HepG2 (cell line): ENCODE measurements around the gene CASKIN1. TPM values are rescaled to one million over a fixed set of nuclear protein-coding genes. Genes with fewer than 3 reads are reported as not detected.

Source experiments
- ATAC-seq: fragments of 200-7000 bp; cut with Tn5 transposase; 3 replicates; pipeline ENCODE4 v1.9.1; 2020; ENCODE audit warnings: mild to moderate bottlenecking, moderate library complexity
- BruUV-seq: library from RNA; stranded (reverse); fragments of 400-500 nt; replicated peaks from 2 replicates; lab custom pipeline; 2021; lab: Mats Ljungman, UMichigan
- CTCF ChIA-PET: fragments of 300-600 bp; formaldehyde crosslinking; extraction: SDS; loops from one replicate; lab custom pipeline; 2021; ENCODE audit warnings: low total read pairs, inconsistent platforms, low intra/inter-chr PET ratio; lab: Yijun Ruan, JAX
- POLR2A ChIA-PET: fragments of 350-600 bp; sonication (Branson Sonifier 250); formaldehyde crosslinking; loops from one replicate; lab custom pipeline; 2020; ENCODE audit warnings: antibody characterized with exemption, inconsistent platforms; lab: Yijun Ruan, JAX
- DNase-seq: peaks from one replicate; pipeline ENCODE4 v3.0.0-alpha.2; 2015; ENCODE audit warnings: low spot score
- FAIRE-seq: peaks from 3 replicates; lab custom pipeline; 2011; peaks lifted over from hg19 to GRCh38; lab: Jason Lieb, UNC
- H2AFZ ChIP-seq: one replicate; pipeline ENCODE4 v1.6.1; 2011; ENCODE audit warnings: low read length, inconsistent platforms
- H3K27ac ChIP-seq: fragments of 300-600 bp; 3 replicates; pipeline ENCODE4 v1.8.0; 2011; ENCODE audit warnings: mixed run types, mild to moderate bottlenecking, mixed read lengths, low read length, inconsistent platforms; ENCODE audit not compliant: insufficient read depth; ENCODE audit errors: extremely low read length
- H3K27me3 ChIP-seq, 2 experiments: fragments of 200-600 bp in 1 of 2; 2 replicates in 1 of 2; 3 replicates in 1 of 2; pipeline versions ENCODE4 v1.6.0 to v1.8.0; 2011; ENCODE audit warnings: low read length in 2 of 2, mild to moderate bottlenecking in 2 of 2, moderate library complexity in 2 of 2, inconsistent platforms in 1 of 2; ENCODE audit not compliant: insufficient read depth in 2 of 2, control insufficient read depth in 1 of 2
- H3K36me3 ChIP-seq, 2 experiments: fragments of 200-600 bp in 1 of 2; replicated peaks in 1 of 2; 2 replicates in 1 of 2; 3 replicates in 1 of 2; pipeline versions ENCODE4 v1.5.1 to v1.8.0; 2011; ENCODE audit warnings: low read length in 2 of 2, inconsistent platforms in 1 of 2; ENCODE audit not compliant: insufficient read depth in 2 of 2, control insufficient read depth in 1 of 2
- H3K4me1 ChIP-seq: 2 replicates; pipeline ENCODE4 v1.5.1; 2012; ENCODE audit warnings: low read length, inconsistent platforms; ENCODE audit not compliant: insufficient read depth
- H3K4me2 ChIP-seq: 2 replicates; pipeline ENCODE4 v1.6.0; 2011; ENCODE audit warnings: low read depth, low read length, inconsistent platforms
- H3K4me3 ChIP-seq, 3 experiments: fragments of 200-600 bp in 1 of 3; sonication (generic), shearing (Covaris generic) in 1 of 3; replicated peaks in 1 of 3; 2 replicates each; pipeline ENCODE4 v1.5.1; 2011 to 2016; ENCODE audit warnings: low read length in 3 of 3, inconsistent platforms in 2 of 3, low read depth in 2 of 3, mild to moderate bottlenecking in 2 of 3, control low read depth in 1 of 3, mixed read lengths in 1 of 3; ENCODE audit not compliant: insufficient read depth in 1 of 3
- H3K79me2 ChIP-seq: one replicate; pipeline ENCODE4 v1.6.1; 2011; ENCODE audit warnings: low read length, inconsistent platforms; ENCODE audit not compliant: insufficient read depth
- H3K9ac ChIP-seq: 2 replicates; pipeline ENCODE4 v1.6.0; 2011; ENCODE audit warnings: mild to moderate bottlenecking, low read depth, low read length, inconsistent platforms; ENCODE audit not compliant: insufficient read depth
- H3K9me3 ChIP-seq: 2 replicates; pipeline ENCODE4 v1.5.1; 2012; ENCODE audit warnings: mild to moderate bottlenecking, low read length
- H4K20me1 ChIP-seq: 2 replicates; pipeline ENCODE4 v1.6.0; 2011; ENCODE audit warnings: inconsistent platforms, mild to moderate bottlenecking, low read length, moderate library complexity; ENCODE audit not compliant: insufficient read depth
- MAFK ChIP-seq, 2 experiments: IDR thresholded peaks in 1 of 2; conservative IDR thresholded peaks in 1 of 2; 2 replicates each; pipeline ENCODE4 v1.6.1; 2011; ENCODE audit warnings: improper control_type of control experiment in 2 of 2, low read length in 2 of 2
- NONO ChIP-seq, 2 experiments: fragments of 450-650 bp in 1 of 2; sonication (generic) in 1 of 2; formaldehyde crosslinking in 1 of 2; IDR thresholded peaks in 1 of 2; conservative IDR thresholded peaks in 1 of 2; 2 replicates each; pipeline versions ENCODE4 v1.6.1 to v1.8.0; 2017 to 2022; ENCODE audit warnings: mild to moderate bottlenecking in 1 of 2, missing genetic modification reagents in 1 of 2, moderate library complexity in 1 of 2
- PHB2 ChIP-seq: fragments of 450-650 bp; IDR thresholded peaks from 2 replicates; pipeline ENCODE4 v1.6.1; 2018; ENCODE audit not compliant: partially characterized antibody
- POLR2A ChIP-seq, 2 experiments: IDR thresholded peaks; 2 replicates each; pipeline ENCODE4 v1.6.1; 2011; ENCODE audit warnings: low read depth in 2 of 2, low read length in 2 of 2, mild to moderate bottlenecking in 1 of 2, moderate library complexity in 1 of 2; ENCODE audit not compliant: insufficient read depth in 1 of 2
- SRSF4 ChIP-seq: fragments of 200-400 bp; formaldehyde crosslinking; IDR thresholded peaks from one replicate; pipeline ENCODE4 v1.6.1; 2018; ENCODE audit warnings: mild to moderate bottlenecking, low read depth, low read length, moderate library complexity; ENCODE audit not compliant: poor library complexity, severe bottlenecking
- ZEB1 ChIP-seq: IDR thresholded peaks from 2 replicates; pipeline ENCODE4 v1.6.1; 2012; ENCODE audit warnings: mild to moderate bottlenecking, low read depth, inconsistent platforms; ENCODE audit not compliant: insufficient replicate concordance
- ZNF12 ChIP-seq: sonication (generic); formaldehyde crosslinking; IDR thresholded peaks from 2 replicates; pipeline ENCODE4 v1.5.0; 2020; ENCODE audit warnings: missing genetic modification reagents
- ZNF138 ChIP-seq: sonication (generic); formaldehyde crosslinking; IDR thresholded peaks from 2 replicates; pipeline ENCODE4 v1.5.0; 2020; ENCODE audit warnings: mild to moderate bottlenecking, low read depth, missing genetic modification reagents
- ZNF207 ChIP-seq: fragments of 450-650 bp; IDR thresholded peaks from 2 replicates; pipeline ENCODE4 v1.6.1; 2016; ENCODE audit warnings: antibody characterized with exemption, borderline replicate concordance
- ZNF274 ChIP-seq: sonication (generic); formaldehyde crosslinking; IDR thresholded peaks from 2 replicates; pipeline ENCODE4 v1.5.1; 2020; ENCODE audit warnings: mild to moderate bottlenecking, missing genetic modification reagents
- ZNF430 ChIP-seq: sonication (generic); formaldehyde crosslinking; IDR thresholded peaks from 2 replicates; pipeline ENCODE4 v1.9.0; 2021; ENCODE audit warnings: mild to moderate bottlenecking, missing genetic modification reagents
- ZNF512 ChIP-seq: sonication (generic); formaldehyde crosslinking; IDR thresholded peaks from 2 replicates; pipeline ENCODE4 v1.4.0; 2020; ENCODE audit warnings: mild to moderate bottlenecking, missing genetic modification reagents
- ZNF773 ChIP-seq: sonication (generic); formaldehyde crosslinking; IDR thresholded peaks from 2 replicates; pipeline ENCODE4 v1.4.0; 2020; ENCODE audit warnings: missing genetic modification reagents, borderline replicate concordance
- ZNF777 ChIP-seq: sonication (generic); formaldehyde crosslinking; IDR thresholded peaks from 2 replicates; pipeline ENCODE4 v1.4.0; 2020; ENCODE audit warnings: missing genetic modification reagents
- WGBS: methylation state at CpG from one replicate; pipeline ENCODE4 v1.1.6; 2017; ENCODE audit warnings: low lambda C conversion rate; 5-methylcytosine and 5-hydroxymethylcytosine counted together
- in situ Hi-C: cut with HindIII; loops from 2 replicates; pipeline ENCODE4 v1.10.0; 2017; ENCODE audit warnings: low pct_unique_long_range_greater_than_20kb; ENCODE audit not compliant: extremely low pct_ligation_motif_present
- intact Hi-C: fragments of 100-400 bp; cut with micrococcal nuclease; formaldehyde crosslinking; loops from one replicate; pipeline ENCODE4 v1.10.0; 2022; ENCODE audit not compliant: unreplicated experiment
- polyA plus RNA-seq, 8 experiments: library from polyadenylated mRNA; depleted of rRNA in 3 of 8; stranded (reverse) in 7 of 8; unstranded in 1 of 8; fragments of >200 nt; fragmentation: Illumina TruSeq in 4 of 8; extraction: Trizol in 4 of 8; gene quantifications; 2 replicates each; pipeline versions ENCODE4 v1.2.1 to v1.2.3, GENCODE V29; 2011 to 2016; ENCODE audit warnings: low read depth in 4 of 8, missing spikeins in 1 of 8, mixed read lengths in 1 of 8; ENCODE audit not compliant: insufficient read depth in 1 of 8
- total RNA-seq, 5 experiments: library from RNA; depleted of rRNA; stranded (reverse); fragments of >200 nt; fragmentation: Illumina TruSeq; extraction: Trizol; gene quantifications; 2 replicates each; pipeline ENCODE4 v1.2.3, GENCODE V29; 2016; ENCODE audit warnings: low read depth in 1 of 5

Gene CASKIN1
- total and polyA plus RNA-seq, 2 of the 13 experiments (the other 11 are each of a cell fraction or from before 2014, with no cell fraction given), result 1.2 to 2.2 TPM

- BruUV-seq, result no TSS peak
- Histone ChIP-seq H4K20me1 (0 out of 2 replicates have a peak, but pooled peaks cover 2% of the 10 kb centered on the region), H3K9ac (no peak overlapping the region), H3K27ac (no peak overlapping the region), H3K27me3 (no peaks in the 10 kb centered on the region), H3K9me3 (no peaks in the 10 kb centered on the region), H3K4me2 (peak overlapping the region; percentile 53), H3K36me3 (peaks cover 6 to 13% of the 10 kb centered on the region in 2 experiments; a peak in 4 of 5 replicates), H3K4me1 (peaks cover 31% of the 10 kb centered on the region), H3K4me3 (peak overlapping the region in 2 of 3 experiments; percentile 28 to 55; a peak in 3 of 6 replicates), H3K79me2 (no peaks in the 10 kb centered on the region), H2AFZ (no peak overlapping the region)
- DNase-seq (no peak), FAIRE-seq (no peak), ATAC-seq (no peak; the same call in 2 of the 3 replicates)
- intact Hi-C loops, result no loop called here
- POLR2A ChIA-PET, result interaction anchor here (1.0 kb wide), 1 partner anchor 11 kb away, joined by 3 read pairs; no protein-coding TSS in a partner anchor
- WGBS, result 53% methylated on average over 8 of the region's 40 CpGs
- CTCF ChIA-PET, result no interaction called here
- TF ChIP-seq ZNF12 (CRISPR knock-in tag) (no peak), MAFK (conservative IDR thresholded peaks at IDR 0.05 in 1 of 2, IDR thresholded peaks at IDR 0.05 in 1 of 2; ENCODE audit: low read length in 2 of 2) (no peak), PHB2 (no peak), NONO (IDR thresholded peaks at IDR 0.05) (no peak), NONO (CRISPR knock-in tag; conservative IDR thresholded peaks at IDR 0.05) (0 out of 2 replicates have a peak, but pooled peaks have one; percentile 3), ZEB1 (peak; percentile 28), ZNF274 (CRISPR knock-in tag) (no peak), ZNF773 (CRISPR knock-in tag) (0 out of 2 replicates have a peak, but pooled peaks have one; percentile 17), ZNF430 (no peak), POLR2A (IDR thresholded peaks at IDR 0.05; ENCODE audit: insufficient read depth in 1 of 2, low read depth in 2 of 2, low read length in 2 of 2) (0 out of 4 replicates have a peak, but pooled peaks of 1 of the 2 experiments have one; percentile 27), ZNF207 (no peak), ZNF777 (CRISPR knock-in tag) (0 out of 2 replicates have a peak, but pooled peaks have one; percentile 6), ZNF512 (CRISPR knock-in tag) (no peak), ZNF138 (no peak), SRSF4 (no peak)
- in situ Hi-C loops, result no loop called here
Measured at GRCh38 chr16:2237102-2237482, 40.7 kb upstream of the CASKIN1 start.
